ENCODE data around the gene OTOR.

Gene OTOR

GRCh38 chr20:16729080-16729479 is 19.1 kb upstream of the OTOR start:
- TF ChIP-seq CTCF (conservative IDR thresholded peaks at IDR 0.05; ENCODE audit: low read depth, low read length) = no peak
- H3K4me3 ChIP-seq (ENCODE audit: low read length) = no peak overlapping the region
- DNase-seq (ENCODE audit: low read depth) = no peak

GRCh38 chr20:16729565-16730460 is 18.3 kb upstream of the OTOR start, which contains the start of gene SNRPB2:
Gene SNRPB2 (plus strand): TSS chr20:16730026. CDS start chr20:16731703, 1,677 bp downstream.
- H3K4me3 ChIP-seq (ENCODE audit: low read length) = peak within 1 kb of the TSS; percentile 96
- peak; percentile 0 for TF ChIP-seq CTCF (conservative IDR thresholded peaks at IDR 0.05; ENCODE audit: low read depth, low read length)
- DNase-seq (ENCODE audit: low read depth) = peak; percentile 88

- no peak overlapping the region for H3K4me3 ChIP-seq (ENCODE audit: low read length)
- no peak for DNase-seq (ENCODE audit: low read depth)
- TF ChIP-seq CTCF (conservative IDR thresholded peaks at IDR 0.05; ENCODE audit: low read depth, low read length) = no peak
These were observed 15.5 kb upstream of the OTOR start for GRCh38 chr20:16732506-16733152.

- H3K4me3 ChIP-seq (ENCODE audit: low read length) = no peak overlapping the region
- TF ChIP-seq CTCF (conservative IDR thresholded peaks at IDR 0.05; ENCODE audit: low read depth, low read length) = no peak
- DNase-seq (ENCODE audit: low read depth) = no peak
These were observed 7.6 kb upstream of the OTOR start for GRCh38 chr20:16740365-16741072.

- TF ChIP-seq CTCF (conservative IDR thresholded peaks at IDR 0.05; ENCODE audit: low read depth, low read length) = no peak
- no peak for DNase-seq (ENCODE audit: low read depth)
- no peak overlapping the region for H3K4me3 ChIP-seq (ENCODE audit: low read length)
These were observed 3.9 kb upstream of the OTOR start for GRCh38 chr20:16744178-16744807.

GRCh38 chr20:16745204-16745603 is 3.0 kb upstream of the OTOR start:
- TF ChIP-seq CTCF (conservative IDR thresholded peaks at IDR 0.05; ENCODE audit: low read depth, low read length) = no peak
- DNase-seq (ENCODE audit: low read depth) = no peak
- no peak overlapping the region for H3K4me3 ChIP-seq (ENCODE audit: low read length)
